HG03457 (cell line): Measurements from ENCODE around the gene NOP56.

Experiments used
- ATAC-seq: cut with Tn5 transposase; IDR thresholded peaks from one replicate; pipeline ENCODE4 v1.9.1; 2021; ENCODE audit warnings: moderate number of reproducible peaks; ENCODE audit not compliant: unreplicated experiment

Gene NOP56, protein sequence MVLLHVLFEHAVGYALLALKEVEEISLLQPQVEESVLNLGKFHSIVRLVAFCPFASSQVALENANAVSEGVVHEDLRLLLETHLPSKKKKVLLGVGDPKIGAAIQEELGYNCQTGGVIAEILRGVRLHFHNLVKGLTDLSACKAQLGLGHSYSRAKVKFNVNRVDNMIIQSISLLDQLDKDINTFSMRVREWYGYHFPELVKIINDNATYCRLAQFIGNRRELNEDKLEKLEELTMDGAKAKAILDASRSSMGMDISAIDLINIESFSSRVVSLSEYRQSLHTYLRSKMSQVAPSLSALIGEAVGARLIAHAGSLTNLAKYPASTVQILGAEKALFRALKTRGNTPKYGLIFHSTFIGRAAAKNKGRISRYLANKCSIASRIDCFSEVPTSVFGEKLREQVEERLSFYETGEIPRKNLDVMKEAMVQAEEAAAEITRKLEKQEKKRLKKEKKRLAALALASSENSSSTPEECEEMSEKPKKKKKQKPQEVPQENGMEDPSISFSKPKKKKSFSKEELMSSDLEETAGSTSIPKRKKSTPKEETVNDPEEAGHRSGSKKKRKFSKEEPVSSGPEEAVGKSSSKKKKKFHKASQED

DNA sequence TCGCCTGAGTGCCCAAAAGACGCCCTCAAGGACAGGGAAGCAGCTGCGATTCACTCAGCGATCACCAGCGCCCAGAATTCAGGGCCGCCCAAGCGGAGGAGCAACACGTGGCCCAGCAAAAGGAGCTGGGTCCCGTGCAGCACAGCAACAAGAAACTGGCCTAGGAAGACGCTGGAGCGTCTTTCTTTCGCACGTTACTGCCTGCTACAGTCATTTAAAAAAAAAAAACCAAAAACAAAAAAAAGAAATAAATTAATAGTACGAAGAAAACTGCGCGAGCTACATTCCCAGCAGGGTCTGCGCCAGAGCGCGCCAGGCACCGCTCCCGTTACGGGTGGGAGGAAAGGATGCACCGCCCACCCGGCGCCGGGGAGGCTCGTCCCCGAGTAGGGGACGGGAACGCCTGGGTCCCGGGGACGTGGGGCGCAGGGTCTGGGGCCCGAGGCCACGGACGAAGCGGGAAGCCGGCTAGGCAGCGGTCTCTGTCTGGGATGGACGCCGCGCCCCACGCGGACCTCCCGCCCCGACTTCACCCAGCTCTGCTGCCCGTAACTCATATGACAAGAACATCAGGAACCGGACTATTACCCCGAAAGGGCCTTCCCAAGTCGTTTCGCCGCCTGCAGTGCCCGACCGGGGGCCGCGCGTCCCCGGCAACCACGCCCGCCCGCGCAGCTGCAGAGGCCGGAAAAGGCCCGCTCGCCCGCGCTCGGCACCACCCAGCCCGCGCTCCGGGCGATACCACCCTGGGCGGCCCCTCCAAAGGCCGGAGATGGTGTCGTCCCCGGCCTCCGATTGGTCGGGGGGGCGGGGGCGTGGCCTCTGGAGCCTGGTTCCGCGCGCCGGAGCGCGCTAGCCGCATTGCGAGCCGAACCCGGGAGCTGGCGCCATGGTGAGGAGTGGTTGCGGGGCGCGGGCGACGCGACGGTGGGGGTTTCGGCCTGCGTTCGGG lies at the start of gene NOP56:
NOP56 (plus strand) TSS at position 861 of the 952 bp plus-strand sequence; CDS start at position 890, 29 bp downstream.
- ATAC-seq = peak; percentile 79

DNA sequence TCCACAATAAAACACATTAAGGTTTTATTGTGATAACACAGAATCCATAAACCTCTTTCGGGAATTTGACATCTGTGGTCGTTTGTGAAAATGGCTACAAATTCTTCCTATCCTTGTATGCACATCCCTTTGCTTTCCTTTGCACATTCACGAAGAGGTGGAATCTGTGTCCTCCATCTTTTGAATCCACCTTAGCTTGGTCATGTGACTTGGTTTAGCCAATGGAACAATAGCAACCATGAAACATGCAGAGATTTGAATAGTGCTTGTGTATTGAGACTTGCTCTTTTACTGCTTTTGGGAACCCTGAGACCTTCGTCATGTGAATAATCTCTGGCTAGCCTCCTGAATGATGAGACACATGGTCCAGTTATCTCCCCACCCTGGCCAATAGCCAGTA lies 49.7 kb upstream of the NOP56 start:
- ATAC-seq = no peak

DNA sequence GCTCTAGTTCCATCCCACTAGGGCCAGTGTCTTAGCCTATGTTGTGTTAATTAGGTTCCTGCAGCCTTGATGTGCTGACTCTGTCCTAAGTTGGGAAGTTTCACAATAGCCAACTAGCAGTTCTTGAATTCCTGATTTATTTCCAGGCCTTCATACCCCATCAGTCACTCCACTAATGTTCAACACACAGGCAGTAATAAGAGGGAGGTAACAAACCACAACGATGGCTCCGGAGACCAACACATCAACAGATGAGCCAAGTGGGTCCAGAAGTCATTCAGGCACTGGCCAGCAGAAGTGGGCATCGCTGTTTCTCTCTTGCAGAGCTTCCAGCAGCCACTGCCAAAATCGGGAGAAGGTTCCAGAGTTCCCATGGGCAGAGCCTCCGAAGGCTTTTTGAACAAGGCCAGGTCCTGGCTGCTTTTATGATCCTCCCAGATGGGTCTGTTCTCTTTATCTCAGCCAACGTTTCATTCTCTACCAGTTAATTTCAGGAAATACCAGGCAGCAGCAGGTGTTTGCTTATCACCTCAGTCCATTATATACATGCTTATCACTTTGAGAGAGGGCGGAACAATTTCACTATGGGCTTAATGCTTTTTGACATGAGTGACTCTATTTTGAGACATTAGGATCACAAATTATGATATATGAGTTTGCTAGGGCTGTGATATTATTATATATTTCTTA lies 48.5 kb upstream of the NOP56 start:
- ATAC-seq = no peak

DNA sequence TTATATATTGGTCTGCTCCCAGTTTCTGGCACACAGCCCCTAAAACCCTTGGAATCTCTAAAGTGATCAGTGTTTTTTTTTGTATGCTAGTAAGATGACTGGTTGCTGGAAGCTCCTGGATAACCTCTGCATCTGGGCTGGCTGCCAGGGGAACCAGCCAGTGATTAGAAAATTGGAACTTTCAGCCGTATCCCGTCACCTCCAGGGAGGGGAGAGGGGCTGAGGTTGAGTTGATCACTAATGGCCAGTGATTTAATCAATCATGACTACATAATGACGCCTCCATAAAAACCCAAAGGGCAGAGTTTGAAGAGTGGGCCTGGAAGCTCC lies 48.0 kb upstream of the NOP56 start:
- no peak for ATAC-seq

DNA sequence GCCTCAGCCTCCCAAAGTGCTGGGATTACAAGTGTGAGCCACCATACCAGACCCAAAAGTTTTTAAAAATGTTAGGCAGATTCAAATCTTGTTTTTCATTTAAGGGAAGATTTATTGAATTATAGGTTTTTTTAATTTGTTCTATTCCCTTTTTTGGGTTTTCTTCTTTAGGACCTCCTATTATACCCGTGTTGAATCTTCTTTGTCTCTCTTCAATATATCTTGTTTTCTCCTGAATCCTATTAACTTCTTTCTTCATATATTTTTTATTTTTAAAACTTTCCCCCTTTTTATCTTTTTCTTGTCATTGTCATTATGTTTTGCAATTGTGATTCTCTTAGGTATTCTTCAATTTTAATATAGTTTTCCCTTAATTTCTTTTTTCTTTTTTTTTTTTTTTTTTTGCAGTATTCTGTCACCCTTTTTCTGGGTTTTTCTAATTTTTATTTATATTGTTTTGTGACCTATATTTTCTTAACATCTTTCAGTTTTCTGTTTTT lies 45.9 kb upstream of the NOP56 start:
- ATAC-seq = no peak

DNA sequence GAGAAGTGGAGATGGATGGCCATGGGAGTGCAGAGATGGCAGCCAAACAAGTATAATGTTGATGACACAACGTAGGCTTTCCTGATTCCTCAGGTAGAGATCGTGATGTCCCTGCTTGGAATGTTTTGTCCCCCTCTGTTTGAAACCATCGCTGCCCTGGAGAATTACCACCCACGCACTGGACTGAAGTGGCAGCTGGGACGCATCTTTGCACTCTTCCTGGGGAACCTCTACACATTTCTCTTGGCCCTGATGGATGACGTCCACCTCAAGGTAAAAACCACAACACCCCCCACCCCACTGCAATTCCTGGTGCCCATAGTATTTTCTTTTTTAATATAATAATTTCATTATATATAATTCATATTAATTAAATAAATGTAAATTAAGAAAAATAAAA lies 42.1 kb upstream of the NOP56 start:
- no peak for ATAC-seq

DNA sequence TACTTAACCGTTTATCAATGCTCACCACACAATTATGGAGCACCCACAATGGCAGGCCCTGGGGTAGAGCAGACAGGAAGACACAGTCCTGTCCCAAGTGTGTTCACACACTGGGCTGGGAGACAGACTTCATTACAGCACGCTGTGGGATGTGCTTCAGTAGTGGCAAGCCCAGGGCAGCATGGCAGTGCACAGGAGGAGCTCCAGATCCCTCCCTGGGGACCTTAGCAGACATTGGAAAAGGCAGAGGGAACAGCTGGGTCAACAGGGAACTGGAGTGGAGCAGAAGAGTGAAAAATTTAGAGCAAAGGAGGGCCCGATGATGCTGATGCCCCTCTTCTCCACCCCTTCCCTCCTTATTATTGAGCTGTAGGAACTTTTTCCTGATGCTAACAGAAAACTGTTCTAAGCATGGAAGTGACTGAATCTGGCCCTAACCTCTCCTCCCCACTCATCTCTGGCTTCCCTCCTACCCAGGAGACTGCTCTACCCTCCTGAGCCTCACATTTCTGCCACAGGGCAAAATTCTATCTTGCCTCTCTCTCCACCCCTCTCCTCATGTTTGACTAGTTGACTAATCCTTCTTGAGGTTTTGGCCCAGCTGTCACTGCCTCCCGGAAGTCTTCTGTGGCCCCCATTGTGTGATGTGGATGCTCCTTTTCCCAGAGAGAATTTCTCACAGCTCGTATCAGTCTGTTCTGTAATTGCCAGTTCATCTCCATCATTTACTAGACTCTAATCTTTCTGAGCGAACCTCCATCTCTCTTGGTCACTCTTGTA lies 41.3 kb upstream of the NOP56 start:
- no peak for ATAC-seq

DNA sequence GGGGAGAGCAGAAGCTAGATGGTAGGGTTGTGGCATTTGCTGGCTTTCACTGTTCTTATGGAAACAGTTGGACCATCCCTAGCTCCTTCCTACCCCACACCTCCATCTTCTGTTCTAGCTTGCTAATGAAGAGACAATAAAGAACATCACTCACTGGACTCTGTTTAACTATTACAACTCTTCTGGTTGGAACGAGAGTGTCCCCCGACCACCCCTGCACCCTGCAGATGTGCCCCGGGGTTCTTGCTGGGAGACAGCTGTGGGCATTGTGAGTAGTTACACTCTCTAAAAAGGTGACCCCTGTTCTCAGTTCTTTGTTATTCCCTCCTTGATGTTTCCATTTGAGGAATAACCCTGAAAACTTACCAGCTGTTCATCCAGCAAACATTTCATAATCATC lies 40.4 kb upstream of the NOP56 start:
- no peak for ATAC-seq

DNA sequence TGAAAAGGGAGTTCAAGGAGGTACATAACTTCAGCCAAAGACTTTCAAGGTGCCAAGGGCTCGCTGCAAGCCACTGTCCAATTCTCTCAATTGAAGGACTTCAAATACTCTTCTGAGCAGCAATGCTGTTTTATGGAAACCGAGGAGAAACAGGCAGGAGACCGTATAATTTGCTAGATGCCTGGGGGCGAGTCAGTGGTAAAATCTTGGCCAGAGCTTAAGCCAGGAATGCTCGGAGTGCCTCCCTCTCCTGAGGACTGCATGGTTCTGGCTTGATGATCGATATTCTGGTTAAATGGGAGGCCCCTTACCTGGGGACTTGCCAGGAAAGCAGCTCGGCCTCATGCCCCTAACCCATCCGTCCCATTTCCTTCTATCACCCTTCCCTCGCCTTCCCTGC lies 35.8 kb upstream of the NOP56 start:
- no peak for ATAC-seq

DNA sequence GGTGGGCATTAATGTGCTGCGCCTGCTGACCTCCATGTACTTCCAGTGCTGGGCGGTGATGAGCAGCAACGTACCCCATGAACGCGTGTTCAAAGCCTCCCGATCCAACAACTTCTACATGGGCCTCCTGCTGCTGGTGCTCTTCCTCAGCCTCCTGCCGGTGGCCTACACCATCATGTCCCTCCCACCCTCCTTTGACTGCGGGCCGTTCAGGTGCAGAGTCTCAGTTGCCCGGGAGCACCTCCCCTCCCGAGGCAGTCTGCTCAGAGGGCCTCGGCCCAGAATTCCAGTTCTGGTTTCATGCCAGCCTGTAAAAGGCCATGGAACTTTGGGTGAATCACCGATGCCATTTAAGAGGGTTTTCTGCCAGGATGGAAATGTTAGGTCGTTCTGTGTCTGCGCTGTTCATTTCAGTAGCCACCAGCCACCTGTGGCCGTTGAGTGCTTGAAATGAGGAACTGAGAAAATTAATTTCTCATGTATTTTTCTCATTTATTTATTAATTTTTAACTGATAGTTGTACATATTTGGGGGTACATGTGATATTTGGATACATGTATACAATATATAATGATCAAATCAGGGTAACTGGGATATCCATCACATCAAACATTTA lies 35.2 kb upstream of the NOP56 start:
- ATAC-seq = no peak

DNA sequence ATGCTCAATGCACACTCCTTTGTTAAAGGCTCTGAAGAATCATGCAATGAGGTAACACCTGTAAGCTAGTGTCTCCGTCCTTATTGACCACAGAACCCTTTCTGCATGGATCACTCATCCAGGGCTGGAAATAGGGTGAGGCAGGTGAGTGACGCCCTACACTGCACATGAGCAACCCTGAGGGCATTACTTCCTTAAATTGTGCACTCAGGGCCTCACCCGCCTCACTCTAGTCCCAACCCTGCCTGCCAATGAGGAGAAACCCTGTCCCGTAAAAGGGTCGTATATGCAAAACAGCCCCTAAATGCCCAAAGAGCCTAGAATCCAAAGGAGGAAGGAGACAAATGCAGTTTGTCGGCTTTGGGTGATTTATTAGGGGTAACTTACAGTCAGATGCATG lies 33.6 kb upstream of the NOP56 start:
- no peak for ATAC-seq

DNA sequence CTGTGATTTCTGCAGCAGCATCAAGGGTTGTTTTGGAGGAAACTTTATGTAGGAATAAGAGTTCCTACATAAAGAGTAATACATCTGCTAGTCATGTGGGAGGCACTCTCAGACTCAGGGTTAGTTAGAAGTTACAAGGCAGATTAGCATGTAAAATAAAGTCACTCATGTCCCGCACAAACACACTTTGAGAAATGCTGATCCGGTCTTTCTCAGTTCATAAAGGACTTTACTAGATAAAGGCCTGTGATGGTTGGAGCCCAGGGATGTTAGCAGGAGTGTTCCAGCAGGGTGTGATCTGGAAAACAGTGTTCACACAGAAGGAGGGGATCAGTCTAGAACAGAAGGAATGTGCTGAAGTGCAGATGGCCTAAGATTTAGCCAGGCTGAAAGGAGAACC lies 33.1 kb upstream of the NOP56 start:
- ATAC-seq = no peak

DNA sequence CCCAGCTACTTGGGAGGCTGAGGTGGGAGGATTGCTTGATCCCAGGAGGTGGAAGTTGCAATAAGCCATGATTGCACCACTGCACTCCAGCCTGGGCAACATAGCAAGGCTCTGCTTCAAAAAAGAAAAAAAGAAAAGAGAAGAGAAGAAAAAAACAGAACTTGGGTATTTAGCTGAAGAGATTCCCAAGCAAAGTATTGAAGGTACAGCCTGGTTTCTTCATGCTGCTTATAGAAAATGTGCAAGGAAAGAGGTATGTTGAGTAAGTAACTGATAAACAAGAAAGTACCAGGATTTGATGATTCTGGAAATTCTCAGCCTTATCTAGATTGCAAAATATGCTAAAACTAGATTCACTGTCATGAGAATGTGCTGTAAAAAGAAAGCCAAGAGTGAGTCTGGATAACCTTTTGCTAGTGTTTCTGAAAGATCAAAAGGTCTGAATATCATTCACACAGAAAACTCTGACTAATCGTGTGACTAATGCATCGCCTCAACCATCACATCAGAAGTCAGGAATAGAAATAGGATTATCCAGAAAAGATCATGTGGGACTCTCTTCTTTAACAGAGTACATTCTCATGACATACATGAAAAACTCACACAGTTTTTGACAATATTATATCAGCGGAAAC lies 32.4 kb upstream of the NOP56 start:
- ATAC-seq = no peak

DNA sequence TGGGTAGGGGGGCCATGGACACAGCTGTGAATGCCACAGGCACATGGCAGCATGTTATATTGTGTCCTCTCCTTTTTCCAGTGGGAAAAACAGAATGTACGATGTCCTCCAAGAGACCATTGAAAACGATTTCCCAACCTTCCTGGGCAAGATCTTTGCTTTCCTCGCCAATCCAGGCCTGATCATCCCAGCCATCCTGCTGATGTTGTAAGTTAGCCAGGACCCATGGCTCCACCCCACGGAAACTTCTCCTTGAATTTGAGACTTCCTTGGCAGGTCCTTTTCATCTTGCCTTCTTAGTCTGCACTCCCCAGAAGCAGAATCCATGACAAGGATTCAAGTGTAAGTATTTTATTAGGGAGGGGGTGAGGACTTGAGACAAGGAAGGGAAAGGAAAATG lies 28.2 kb upstream of the NOP56 start:
- ATAC-seq = no peak

DNA sequence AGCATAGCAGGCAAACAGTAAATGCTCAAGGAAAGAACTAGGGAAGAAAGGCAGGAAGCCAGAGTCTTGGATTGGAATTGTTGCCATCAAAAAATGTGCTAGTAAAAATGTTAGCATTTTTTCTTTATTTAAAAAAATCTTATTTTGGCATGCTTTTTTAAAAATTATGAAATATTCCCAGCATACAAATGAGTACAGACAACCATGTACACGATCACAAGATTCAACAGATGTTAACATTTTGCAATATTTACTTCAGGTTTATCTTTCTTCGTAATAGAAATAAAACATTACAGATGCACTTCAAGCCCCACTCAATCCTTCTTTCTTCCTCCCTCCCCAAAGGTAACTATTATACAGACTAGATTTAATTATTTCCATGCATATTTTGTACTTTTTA lies 27.4 kb upstream of the NOP56 start:
- no peak for ATAC-seq

DNA sequence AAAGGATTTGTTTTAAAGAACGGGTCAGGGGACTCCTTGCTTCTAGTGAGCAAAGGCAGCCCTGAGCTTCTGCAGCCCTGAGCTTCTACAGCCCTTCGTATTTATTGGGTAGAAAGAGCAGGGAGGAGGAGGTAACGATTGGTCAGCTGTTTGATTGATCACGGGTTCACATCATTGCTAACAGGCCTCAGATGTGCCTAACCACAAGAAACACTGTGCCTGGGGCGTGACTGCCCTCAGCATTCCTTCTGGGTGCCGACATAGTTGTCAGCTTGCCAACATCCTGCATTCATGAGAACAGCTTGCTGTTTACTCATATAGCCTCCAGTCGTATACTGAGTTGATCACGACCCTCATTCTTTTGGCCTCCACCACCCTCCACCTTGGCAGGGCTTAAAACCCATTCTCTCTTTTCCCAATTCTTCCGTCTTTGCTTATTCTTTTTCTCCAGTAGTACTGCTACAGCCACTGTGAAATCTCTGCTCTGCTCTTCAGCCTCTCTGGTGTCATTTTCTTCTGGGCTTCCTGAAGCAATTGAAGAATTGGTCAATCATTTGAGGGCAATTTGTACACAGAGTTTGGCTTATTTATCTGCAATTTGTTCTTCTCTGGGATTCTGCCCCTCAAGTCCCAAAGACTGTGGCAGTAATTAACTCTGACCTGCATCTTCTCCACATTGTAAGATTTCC lies 25.4 kb upstream of the NOP56 start:
- ATAC-seq = no peak

DNA sequence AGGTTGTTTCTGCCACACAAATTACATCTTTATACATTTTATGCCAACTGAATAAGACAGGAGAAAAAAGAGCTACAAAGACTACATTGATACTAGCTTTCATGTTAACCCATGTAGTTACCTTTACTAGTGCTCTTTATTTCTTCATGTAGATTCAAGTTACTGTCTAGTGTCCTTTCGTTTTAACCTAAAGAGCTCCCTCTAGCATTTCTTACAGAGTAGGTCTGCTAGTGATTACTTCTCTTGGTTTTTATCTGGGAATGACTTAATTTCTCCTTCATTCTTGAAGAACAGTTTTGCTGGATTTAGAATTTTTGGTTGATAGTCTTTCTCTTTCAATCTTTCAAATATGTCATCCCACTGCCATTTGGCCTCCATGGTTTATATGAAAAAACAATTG lies 21.2 kb upstream of the NOP56 start:
- no peak for ATAC-seq

DNA sequence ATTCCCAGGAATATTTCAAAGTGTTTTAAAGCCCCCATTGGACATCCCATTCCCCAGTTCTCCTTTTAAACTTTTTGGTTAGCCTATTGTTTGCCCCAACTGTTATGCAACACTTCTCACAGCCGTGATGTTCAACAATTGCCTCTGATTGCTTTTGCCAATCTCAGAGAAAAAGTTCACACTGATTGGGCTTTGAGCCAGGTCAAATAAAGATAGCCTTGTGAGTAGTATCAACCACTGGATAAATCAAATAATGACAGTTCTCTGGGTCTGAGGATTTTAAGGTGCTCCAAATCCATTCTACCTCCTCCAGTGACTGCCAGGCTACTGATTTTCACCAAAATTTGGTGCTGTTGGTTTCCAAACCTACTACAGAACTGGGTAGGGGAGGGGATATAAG lies 19.1 kb upstream of the NOP56 start:
- no peak for ATAC-seq

DNA sequence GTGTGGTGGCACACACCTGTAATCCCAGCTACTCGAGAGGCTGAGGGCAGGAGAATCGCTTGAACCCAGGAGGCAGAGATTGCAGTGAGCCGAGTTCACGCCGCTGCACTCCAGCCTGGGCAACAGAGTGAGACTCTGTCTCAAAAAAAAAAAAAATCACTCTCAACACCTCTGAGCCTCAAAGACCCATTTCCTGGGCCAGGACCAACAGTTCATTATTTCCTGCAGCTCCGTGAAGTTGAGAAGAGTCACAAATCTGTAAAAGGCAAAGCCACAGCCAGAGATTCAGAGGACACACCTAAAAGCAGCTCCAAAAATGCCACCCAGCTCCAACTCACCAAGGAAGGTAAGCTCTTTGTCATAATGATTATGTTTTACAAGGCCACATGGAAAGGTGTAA lies 15.2 kb upstream of the NOP56 start:
- no peak for ATAC-seq
